ENCODE results near the gene GRK7. TPM values are rescaled to one million over a fixed set of nuclear protein-coding genes. Genes with fewer than 3 reads are reported as not detected.

The GRK7 gene
- total RNA-seq, 1 donor from 2014 or later: 0.12 TPM

- intact Hi-C loops (cut with DNase I): no loop called here
- no peak overlapping the region for H3K4me3 ChIP-seq
- ATAC-seq: no peak
These were observed 27.0 kb downstream of the GRK7 start for GRCh38 chr3:141790171-141790570.

GRCh38 chr3:141792495-141792894 is 29.3 kb downstream of the GRK7 start:
- Histone ChIP-seq H3K36me3 (no peaks in the 10 kb centered on the region), H3K4me1 (peaks cover 14% of the 10 kb centered on the region), H3K27me3 (no peaks in the 10 kb centered on the region), H3K9me3 (no peaks in the 10 kb centered on the region), H3K27ac (no peak overlapping the region), H3K4me3 (no peak overlapping the region)
- intact Hi-C loops (cut with DNase I): no loop called here
- ATAC-seq: no peak
- no peak for TF ChIP-seq CTCF (IDR thresholded peaks at IDR 0.05)
- no peak for DNase-seq

More at GRCh38 chr3:141790171-141790570, 27.0 kb downstream of the GRK7 start:
- Histone ChIP-seq H3K27ac (no peak overlapping the region), H3K27me3 (no peaks in the 10 kb centered on the region), H3K4me1 (no peaks in the 10 kb centered on the region), H3K9me3 (no peaks in the 10 kb centered on the region), H3K36me3 (no peaks in the 10 kb centered on the region)
- no peak for DNase-seq
- no peak for TF ChIP-seq CTCF (IDR thresholded peaks at IDR 0.05)

- no peaks in the 10 kb centered on the region for H3K27me3 ChIP-seq
- H3K4me1 ChIP-seq: peaks cover 24% of the 10 kb centered on the region
- TF ChIP-seq CTCF (IDR thresholded peaks at IDR 0.05): no peak
- intact Hi-C loops (cut with DNase I): no loop called here
- no peak for DNase-seq
- no peak overlapping the region for H3K27ac ChIP-seq
- H3K36me3 ChIP-seq: no peaks in the 10 kb centered on the region
- ATAC-seq: no peak
- H3K4me3 ChIP-seq: no peak overlapping the region
- no peaks in the 10 kb centered on the region for H3K9me3 ChIP-seq
These were observed 30.5 kb downstream of the GRK7 start for GRCh38 chr3:141793476-141794260.

- Histone ChIP-seq H3K9me3 (no peaks in the 10 kb centered on the region), H3K36me3 (no peaks in the 10 kb centered on the region), H3K27me3 (no peaks in the 10 kb centered on the region), H3K4me1 (peaks cover 26% of the 10 kb centered on the region), H3K4me3 (no peak overlapping the region), H3K27ac (peak overlapping the region; percentile 15)
- no peak for ATAC-seq
- DNase-seq: no peak
- intact Hi-C loops (cut with DNase I): no loop called here
- no peak for TF ChIP-seq CTCF (IDR thresholded peaks at IDR 0.05)
These were observed 32.1 kb downstream of the GRK7 start for GRCh38 chr3:141795276-141795675.

GRCh38 chr3:141795741-141796080 is 32.5 kb downstream of the GRK7 start:
- H3K36me3 ChIP-seq: no peaks in the 10 kb centered on the region
- H3K4me3 ChIP-seq: no peak overlapping the region
- no peaks in the 10 kb centered on the region for H3K27me3 ChIP-seq
- no peaks in the 10 kb centered on the region for H3K9me3 ChIP-seq
- ATAC-seq: no peak
- peak overlapping the region; percentile 75 for H3K27ac ChIP-seq
- H3K4me1 ChIP-seq: peaks cover 26% of the 10 kb centered on the region
- TF ChIP-seq CTCF (IDR thresholded peaks at IDR 0.05): no peak
- no peak for DNase-seq
- intact Hi-C loops (cut with DNase I): no loop called here

Measured in upper lobe of right lung (tissue), 1 donor.